ENCODE measurements around the gene AVP.
"Not testable (repeated sequence)": the region's sequence is repeated elsewhere in the genome, so short reads cannot be mapped to it uniquely, and the experiment has no call there.

Gene AVP

DNA sequence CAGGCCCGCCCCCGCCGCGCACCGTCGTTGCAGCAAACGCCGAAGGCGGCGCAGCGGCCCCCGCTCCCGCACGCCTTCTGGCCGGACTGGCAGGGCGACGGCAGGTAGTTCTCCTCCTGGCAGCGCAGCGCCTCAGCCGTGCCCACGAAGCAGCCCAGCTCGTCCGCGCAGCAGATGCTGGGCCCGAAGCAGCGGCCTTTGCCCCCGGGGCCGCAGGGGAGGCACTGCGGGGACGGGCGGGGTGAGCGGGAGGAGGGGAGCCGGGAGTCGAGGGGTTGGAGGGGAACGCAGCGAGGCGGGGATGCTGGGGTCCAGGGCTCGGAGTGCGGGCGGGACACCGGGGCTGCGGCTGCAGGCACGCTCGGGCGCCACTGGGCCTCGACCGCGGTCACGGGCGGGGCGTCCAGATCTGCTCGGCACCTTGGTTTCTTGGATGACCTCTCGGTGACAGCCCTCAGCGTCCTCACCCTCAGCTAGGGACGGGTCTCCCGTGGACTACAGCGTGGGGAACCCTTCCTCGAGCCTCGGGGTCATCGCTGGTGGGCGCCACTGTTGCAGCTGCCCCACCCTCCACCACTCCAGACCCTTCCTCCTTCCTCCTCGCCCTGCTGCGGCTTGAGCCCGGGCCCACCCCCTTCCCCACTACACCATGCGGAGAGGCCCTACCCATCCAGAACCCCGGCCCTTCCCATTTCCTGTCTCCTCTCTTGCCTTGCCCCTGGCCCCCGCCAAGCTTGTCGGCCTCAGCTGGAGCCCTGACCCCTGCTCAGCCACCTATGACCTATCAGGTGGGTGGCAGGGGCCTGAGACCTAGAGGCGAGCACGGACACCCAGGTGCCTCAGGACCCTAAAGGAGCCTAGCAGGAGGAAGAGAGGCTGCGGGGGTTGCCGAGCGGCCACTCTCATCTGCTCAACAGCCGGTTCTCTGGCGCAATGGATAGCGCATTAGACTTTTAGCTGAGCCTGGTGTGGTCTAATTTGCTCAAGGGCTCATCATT, 1.3 kb downstream of the AVP start:
- DNase-seq (ENCODE audit: low read depth, low spot score): no peak

DNA sequence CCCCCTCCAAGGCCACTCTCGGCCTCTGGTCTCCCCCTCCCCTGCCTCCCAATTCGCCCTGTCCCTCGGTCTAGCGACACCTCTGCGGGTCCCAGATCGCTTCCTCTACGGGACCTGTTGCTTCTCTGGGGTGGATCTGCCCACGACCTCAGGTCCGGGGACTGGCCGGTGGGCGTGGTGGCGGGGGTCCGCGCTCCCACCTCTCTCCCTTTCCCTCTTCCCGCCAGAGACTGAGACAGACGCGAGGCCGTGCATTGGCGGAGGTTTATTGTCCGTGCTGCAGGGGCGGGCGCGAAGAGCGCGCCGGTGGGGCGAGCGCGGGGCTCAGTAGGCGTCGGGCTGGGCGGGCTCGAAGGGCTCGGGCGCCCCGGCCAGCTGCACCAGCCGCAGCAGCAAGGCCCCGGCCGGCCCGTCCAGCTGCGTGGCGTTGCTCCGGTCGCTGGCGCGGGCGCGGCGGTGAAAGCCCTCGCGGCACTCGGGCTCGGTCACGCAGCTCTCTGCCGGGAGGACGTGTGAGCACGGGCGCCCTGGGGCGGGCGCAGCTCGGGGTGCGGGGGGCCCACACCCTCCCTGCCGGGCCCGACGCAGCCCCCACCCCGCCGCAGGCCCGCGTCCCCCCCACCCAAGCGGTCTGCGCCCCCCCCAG, 2.1 kb downstream of the AVP start:
- DNase-seq (ENCODE audit: low read depth, low spot score): peak; percentile 33

DNA sequence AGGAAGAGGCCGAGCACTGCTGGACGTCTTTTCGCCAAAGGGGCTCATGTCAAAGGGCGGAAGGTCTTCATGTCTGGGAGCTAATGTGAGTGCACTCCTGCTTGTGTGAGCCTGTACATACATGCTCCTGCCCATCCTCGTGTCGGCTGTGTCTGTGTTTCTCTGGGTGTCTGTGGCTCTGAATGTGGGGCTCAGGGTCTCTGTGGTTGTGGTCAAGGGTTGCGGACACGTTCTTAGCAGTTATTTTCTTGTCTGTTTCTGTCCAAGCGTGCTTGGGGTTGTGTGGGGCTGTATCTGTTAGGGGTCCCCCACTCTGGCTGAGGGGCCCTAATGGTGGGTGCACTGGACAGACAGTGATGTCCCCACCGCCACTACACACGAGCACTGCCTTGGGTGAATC, 2.9 kb downstream of the AVP start:
- no peak for DNase-seq (ENCODE audit: low read depth, low spot score)

DNA sequence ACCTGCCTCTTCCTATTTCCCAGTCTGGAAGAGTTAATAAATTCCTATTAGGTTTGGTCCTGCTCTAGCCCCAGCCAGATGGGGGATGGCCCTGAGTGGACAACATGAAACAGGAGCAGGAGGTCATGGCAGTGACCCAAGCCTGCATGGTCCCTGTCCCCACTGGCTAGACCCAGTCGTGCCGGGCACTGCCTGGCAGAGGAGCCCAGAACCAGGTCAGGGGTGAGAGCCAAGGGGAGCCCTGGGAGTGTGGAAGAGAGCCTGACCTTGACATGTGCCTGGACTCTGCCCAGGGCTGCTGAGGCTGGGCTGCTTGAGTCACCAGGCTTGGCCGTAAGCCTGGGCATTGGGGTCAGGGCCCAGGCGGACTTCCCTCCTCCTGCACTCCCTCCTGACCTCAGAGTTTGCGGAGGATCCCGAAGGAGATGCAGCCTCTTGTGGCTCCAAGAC, 3.6 kb downstream of the AVP start:
- peak; percentile 59 for DNase-seq (ENCODE audit: low read depth, low spot score)

DNA sequence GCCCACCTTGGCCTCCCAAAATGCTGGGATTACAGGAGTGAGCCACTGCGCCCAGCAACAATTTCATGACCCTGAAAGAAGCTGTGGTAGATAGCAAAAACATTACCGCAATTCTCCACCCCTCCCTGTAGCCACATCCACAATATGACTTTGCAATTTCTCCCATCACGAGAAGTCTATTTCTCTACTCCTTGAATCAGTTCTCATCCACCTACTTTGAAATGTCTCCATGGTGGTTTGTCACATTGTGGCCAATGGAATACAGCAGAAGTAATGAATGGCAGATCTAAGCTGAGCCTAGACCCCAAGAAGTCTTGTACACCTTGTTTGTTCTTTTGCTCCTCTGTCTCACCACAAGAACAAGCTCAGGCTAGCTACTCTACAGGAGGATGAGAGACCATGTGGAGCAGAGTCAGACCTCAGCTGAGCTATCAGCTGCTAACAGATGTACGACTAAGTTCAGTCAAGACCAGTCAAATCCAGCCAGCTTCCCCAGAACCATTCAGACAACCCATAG, 6.8 kb downstream of the AVP start:
- no peak for DNase-seq (ENCODE audit: low read depth, low spot score)

DNA sequence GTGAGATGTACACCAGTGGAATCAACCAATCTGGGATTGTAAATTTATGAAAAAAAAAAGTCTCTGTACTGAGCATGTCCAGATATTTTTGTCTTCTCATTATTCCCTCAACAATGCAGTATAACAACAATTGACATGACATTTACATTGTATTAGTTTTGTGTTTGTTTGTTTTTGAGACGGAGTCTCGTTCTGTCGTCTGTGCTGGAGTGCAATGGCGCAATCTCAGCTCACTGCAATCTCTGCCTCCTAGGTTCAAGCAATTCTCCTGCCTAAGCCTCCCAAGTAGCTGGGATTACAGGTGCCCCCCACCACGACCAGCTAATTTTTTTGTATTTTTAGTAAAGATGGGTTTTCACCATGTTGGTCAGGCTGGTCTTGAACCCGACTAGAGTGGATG, 9.2 kb downstream of the AVP start:
- not testable (repeated sequence) for DNase-seq (ENCODE audit: low read depth, low spot score)

DNA sequence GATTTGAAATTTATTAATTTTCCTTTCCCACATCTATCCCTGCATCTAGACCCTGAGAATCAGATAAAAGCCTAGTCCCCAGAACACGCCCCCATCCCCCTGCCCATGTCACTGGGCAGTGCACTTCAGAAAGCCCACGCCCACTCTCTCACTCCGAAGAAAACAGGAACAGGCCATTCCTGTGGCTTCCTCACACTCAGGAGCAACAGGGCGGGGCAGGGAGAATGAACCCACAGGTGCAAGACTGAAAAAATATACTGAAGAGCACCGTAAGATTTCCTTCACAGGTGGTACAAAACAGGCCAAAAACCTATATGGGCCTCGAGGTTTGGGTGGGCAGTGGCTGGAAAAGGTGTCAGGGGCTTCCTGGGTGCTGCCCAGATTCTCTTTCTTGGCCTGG, 9.7 kb downstream of the AVP start:
- no peak for DNase-seq (ENCODE audit: low read depth, low spot score)

DNA sequence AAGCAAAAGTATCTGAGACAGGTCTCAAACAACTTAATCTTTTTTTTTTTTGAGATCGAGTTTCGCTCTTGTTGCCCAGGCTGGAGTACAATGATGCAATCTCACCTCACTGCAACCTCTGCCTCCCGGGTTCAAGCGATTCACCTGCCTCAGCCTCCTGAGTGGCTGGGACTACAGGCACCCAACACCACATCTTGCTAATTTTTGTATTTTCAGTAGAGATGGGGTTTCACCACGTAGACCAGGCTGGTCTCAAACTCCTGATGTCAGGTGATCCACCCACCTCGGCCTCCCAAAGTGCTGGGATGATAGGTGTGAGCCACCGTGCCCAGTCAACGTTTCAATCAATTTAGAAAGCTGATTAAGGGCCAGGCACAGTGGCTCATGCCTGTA, 11.3 kb downstream of the AVP start:
- not testable (repeated sequence) for DNase-seq (ENCODE audit: low read depth, low spot score)

DNA sequence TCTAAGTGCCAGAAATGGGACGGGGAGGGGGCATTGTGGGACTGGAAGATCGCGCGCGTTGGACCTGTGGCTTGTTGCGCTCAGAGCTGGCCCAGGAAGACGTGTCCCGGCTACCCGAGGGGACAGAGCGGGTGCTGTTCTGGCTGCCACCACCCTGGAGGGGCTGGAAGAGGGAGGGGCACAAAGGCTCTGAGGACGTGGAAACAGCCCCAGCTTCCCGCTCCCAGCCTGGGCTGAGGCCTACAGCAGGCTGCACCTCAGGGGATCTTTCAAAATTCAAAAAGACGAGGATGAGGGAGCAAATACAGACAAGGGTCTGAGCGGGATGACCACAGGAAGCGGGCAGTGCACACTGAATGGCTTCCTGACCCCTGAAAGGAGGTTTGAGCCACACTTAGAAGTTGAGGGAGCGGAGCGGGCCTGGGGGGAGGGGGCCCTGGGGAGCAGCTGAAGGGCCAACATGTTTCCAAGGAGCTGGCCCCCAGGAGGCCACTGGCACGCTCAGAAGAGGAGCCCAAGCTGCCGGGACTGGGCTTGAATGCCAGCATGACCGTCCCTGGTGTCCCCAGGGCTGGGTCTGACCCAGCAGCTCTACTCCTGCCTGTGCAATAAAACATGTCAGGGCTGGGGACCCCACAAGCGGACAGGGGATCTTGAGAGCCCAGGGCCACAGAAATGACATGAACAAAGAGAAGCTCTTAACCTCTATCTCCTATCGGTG, 11.8 kb downstream of the AVP start:
- DNase-seq (ENCODE audit: low read depth, low spot score): no peak

DNA sequence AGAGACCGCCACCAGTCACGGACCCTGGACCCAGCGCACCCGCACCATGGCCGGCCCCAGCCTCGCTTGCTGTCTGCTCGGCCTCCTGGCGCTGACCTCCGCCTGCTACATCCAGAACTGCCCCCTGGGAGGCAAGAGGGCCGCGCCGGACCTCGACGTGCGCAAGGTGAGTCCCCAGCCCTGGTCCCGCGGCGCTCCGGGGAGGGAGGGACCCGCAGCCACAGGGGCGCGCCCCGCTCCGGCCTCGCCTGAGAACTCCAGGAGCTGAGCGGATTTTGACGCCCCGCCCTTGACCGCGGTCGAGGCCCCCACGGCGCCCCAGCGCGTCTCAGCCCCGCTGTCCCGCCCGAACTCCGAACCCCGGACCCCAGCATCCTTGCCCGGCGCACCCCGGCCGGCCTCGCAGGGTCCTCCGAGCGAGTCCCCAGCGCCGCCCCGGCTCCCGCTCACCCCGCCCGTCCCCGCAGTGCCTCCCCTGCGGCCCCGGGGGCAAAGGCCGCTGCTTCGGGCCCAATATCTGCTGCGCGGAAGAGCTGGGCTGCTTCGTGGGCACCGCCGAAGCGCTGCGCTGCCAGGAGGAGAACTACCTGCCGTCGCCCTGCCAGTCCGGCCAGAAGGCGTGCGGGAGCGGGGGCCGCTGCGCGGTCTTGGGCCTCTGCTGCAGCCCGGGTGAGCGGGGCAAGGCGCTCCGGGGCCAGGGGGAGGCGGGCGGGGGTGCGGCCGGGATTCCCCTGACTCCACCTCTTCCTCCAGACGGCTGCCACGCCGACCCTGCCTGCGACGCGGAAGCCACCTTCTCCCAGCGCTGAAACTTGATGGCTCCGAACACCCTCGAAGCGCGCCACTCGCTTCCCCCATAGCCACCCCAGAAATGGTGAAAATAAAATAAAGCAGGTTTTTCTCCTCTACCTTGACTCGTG, 12.7 kb downstream of the AVP start, which contains the start of gene OXT:
Gene OXT, plus strand, starts transcription at position 11 of the 920 bp plus-strand sequence. Its CDS starts 36 bp downstream, at position 47.
- peak; percentile 30 for DNase-seq (ENCODE audit: low read depth, low spot score)

DNA sequence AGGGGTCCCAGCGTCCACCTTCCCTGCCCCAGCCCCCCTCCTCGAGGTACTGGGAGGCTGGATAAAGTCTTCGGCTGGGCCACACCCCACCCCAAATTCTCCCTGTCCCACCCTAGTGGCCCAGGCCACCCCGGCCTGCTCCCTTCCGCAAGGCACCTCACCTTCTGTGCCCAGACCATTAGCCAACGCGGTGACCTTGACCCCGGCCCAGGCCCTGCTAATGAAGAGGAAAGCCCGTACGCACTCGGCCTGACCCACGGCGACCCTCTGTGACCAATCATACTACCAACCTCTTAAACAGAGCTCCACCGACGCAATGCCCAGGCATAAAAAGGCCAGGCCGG, 13.3 kb downstream of the AVP start:
- DNase-seq (ENCODE audit: low read depth, low spot score): no peak

DNA sequence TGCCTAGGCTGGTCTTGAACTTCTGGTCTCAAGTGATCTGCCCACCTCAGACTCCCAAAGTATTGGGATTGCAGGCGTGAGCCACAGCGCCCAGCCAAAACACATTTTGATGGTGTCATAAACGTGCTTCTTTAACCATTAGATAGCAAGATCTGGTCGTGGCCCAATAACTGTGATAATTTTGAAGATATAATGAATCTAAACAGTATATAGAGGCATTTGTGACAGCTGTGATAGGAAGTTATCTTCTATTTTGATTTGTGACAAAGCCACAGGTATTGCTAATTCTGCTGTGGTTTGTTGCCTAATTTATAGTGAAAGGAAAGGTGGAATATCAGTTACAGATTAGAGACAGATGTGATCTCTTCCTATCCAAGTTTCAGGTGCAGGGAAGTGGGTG, 13.8 kb downstream of the AVP start:
- DNase-seq (ENCODE audit: low read depth, low spot score): no peak

DNA sequence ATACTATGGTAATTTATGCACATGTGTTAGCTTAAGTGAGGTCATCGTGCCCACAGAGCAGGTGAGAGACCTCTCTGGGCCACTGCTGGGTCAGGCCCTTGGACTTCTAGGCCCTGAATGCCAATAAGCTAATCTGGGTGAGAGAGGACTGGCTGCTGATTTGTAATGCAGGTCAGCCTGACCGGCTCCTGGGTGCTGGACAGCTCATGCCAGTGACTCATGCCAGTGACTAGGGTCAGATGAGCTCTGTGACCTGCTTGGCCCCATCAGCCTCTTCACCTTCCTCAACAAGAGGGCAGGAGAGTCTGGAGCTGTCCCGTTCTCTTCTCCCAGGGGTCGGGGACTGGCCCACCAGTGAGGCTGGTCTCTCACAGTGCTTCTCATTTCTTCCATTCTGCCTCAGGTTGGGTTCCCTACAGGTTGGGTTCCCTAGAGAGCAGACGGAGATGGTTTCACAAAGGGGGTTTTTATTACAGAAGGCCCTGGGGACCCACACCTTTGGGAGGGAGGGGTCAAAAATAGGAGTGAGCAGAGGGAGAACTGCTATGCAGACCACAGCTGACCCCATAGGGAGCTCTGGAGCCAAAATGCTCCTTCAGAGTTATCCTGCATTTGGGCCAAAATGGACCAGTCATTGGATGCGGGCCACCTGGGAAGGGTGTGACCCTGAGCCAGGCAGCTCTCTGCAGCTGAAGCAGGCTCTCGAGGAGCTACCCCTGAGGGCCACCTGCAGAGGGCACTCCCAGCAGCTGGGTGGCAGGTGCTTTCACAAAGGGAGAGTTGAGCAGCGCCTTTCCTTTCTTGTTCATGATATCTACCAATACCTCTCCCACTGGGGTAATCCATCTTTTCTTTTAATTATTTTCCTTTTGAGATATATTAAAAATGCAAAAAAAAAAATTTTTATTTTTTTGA, 15.3 kb downstream of the AVP start:
- DNase-seq (ENCODE audit: low read depth, low spot score): peak; percentile 32

DNA sequence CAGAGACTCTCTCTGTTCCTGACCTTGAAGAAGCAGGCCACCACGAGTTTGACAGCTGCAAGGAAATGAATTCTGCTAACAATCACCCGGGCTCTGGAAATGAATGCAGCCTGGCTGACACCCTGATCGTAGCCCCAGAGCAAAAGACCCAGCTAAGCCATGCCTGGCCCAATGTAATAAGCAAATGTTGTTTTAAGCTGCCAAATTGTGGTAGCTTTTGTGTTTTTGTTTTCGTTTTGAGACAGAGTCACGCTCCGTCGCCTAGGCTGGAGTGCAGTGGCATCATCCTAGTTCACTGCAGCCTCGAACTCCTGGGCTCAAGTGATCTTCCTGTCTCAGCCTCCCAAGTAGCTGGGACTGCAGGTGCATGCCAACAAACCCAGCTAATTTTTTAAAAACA, 16.4 kb downstream of the AVP start:
- no peak for DNase-seq (ENCODE audit: low read depth, low spot score)

DNA sequence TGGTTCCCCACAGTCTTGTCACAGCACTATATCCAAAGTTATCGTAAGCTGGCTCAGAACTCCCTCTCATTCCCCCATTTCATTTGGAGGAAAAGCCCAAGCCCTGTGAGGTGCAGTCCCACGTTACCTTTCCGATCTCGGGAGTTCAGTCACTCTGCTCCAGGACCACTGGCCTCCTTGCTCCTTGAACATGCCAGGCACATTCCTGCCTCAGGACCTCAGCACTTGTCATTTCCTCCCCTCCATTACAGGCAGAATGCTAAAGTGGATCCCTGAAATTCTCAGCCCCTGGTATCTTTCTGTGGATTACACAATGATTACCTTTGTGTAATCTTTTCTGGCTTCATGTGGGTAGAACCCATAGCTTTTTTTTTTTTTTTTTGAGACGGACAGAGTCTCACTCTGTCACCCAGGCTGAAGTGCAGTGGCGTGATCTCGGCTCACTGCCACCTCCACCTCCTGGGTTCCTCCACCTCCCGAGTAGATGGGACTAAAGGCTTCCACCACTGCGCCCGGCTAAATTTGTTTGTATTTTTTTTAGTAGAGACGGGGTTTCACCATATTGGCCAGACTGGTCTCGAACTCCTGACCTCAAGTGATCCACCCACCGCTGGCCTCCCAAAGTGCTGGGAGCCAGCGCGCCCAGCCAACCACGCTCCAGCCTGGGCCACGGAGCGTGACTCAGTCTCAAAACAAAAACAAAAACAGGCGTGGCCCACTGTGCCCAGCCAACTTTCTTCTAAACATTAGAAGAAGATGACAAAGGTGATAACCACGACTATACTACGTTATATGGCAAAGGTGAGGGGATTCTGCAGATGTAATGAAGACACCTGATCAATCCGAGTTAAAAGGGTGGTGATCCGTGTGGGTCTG, 17.1 kb downstream of the AVP start:
- peak; percentile 50 for DNase-seq (ENCODE audit: low read depth, low spot score)

DNA sequence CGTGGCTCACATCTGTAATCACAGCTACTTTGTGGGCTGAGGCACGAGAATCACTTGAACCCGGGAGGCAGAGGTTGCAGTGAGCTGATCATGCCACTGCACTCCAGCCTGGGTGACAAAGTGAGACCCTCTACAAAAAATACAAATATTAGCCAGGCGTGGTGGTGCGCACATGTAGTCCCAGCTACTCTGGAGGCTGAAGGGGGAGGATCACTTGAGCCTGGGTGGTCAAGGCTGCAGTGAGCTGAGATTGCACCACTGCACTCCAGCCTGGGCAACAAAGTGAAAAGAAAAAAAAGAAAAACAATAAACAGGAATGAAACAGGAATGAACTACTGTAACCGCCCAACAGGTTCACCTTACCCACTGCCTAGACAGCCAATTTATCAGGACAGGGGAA, 20.4 kb downstream of the AVP start:
- not testable (repeated sequence) for DNase-seq (ENCODE audit: low read depth, low spot score)

DNA sequence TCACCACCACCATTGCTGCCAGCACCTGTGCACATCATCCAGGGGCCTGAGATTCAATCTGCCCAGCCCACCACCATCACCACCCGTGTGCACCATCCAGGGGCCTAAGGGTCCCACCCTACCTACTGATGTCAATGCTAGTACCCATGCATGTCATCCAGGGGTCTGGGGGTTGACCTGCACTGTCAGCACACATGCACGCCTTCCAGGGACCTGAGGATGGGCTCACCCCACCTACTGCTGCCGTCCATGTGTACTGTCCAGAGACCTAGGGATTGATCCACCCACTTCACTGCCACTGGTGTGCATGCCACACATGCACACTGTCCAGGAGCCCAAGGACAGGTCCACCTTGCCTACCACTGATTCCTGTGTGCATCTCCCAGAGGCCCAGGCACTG, 25.0 kb downstream of the AVP start:
- no peak for DNase-seq (ENCODE audit: low read depth, low spot score)

DNA sequence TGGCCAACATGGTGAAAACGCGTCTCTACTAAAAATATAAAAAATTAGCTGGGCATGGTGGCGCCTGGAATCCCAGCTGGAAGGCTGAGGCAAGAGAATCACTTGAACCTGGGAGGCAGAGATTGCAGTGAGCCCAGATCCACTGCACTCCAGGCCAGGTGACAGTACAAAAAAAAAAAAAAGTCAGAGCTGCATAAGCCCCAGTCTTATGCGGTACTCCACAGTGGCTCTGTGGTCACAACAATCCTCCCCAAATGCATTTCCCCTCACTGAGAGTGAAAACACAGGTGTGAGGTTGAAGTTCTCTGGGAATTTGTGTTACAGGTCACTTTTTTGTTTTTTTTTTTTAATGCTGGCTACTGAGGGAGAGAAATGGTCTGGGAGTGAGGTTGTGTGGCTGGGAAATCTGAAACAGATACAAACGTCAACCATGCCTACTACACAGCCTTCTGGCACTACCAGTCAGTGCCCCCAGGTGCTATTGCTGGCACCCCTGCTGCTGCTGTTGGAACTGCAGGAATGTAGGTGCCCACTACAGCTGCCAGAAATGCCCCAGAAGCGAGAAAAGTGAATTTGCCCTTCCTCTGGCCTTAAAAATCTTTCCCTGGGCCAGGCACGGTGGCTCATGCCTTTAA, 33.0 kb downstream of the AVP start:
- no peak for DNase-seq (ENCODE audit: low read depth, low spot score)

Measured in astrocyte of the hippocampus (primary cell).